Ovary (tissue), 3 donors: ENCODE measurements around the gene TIGAR.

Experiments used
- EP300 ChIP-seq: sonication (generic); formaldehyde crosslinking; IDR thresholded peaks from one replicate; pipeline ENCODE4 v1.6.1; 2017; ENCODE audit warnings: antibody characterized with exemption
- POLR2A ChIP-seq: fragments of 450-650 bp; IDR thresholded peaks from one replicate; pipeline ENCODE4 v1.6.1; 2017; ENCODE audit warnings: antibody characterized with exemption, mild to moderate bottlenecking, moderate library complexity
- TF ChIP-seq, protein P1 (sequence below), 3 donors: fragments of 450-650 bp in 2 of 3; fragments of 200-600 bp in 1 of 3; IDR thresholded peaks; one replicate each; pipeline versions ENCODE4 v1.5.1 to v1.8.0; 2016 to 2022; ENCODE audit warnings: antibody characterized with exemption in 3 of 3, mild to moderate bottlenecking in 1 of 3
- donor health status: DM: no; HTN: no; CAD: no.

DNA sequence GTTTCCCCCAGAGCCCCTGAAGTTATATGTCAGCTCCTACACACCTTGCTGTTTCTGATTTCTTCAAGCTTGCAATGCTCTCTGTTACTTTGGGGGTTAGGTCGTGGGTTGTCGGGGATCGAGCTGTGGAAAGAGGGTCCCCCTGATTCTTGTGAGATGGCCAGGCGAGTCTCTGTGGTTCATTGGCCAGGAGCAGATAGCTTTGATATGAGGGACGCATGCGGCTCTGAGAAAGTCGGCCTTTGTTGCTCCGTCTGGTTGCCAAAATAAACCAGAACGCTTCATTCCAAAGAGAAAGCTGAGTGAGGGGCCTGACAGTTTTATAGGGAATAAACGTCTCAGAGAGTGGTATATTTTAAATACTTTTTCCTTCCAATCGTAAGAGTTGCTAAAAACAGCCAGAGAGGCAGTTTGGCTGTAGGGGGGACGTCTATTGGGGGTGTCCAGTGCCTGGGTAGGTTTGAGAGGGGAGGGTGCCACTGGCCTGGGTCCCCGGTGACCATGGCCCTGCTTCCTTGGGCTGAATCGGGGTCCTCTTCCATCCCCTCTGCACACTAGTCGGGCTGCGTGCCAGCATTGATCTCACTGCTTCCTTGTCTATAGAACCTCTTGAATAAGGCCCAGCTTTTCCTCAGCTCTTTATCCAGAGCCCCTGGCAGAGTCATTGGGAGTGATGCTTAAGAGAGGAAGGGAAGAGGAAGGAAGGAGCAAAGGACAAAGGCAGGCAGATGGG, 28.5 kb upstream of the TIGAR start:
- TF ChIP-seq POLR2A (no peak), EP300 (no peak)
- TF ChIP-seq, protein P1, sequence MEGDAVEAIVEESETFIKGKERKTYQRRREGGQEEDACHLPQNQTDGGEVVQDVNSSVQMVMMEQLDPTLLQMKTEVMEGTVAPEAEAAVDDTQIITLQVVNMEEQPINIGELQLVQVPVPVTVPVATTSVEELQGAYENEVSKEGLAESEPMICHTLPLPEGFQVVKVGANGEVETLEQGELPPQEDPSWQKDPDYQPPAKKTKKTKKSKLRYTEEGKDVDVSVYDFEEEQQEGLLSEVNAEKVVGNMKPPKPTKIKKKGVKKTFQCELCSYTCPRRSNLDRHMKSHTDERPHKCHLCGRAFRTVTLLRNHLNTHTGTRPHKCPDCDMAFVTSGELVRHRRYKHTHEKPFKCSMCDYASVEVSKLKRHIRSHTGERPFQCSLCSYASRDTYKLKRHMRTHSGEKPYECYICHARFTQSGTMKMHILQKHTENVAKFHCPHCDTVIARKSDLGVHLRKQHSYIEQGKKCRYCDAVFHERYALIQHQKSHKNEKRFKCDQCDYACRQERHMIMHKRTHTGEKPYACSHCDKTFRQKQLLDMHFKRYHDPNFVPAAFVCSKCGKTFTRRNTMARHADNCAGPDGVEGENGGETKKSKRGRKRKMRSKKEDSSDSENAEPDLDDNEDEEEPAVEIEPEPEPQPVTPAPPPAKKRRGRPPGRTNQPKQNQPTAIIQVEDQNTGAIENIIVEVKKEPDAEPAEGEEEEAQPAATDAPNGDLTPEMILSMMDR (IDR thresholded peaks at IDR 0.05) = no peak
